Fibroblast of lung (primary cell): ENCODE data around the gene ATP6AP2.

Experiments
- EZH2 ChIP-seq: IDR thresholded peaks from 2 replicates; pipeline ENCODE4 v1.5.1; 2012; ENCODE audit warnings: low read length, control low read depth, mild to moderate bottlenecking; ENCODE audit errors: missing control alignments
- TF ChIP-seq, protein P1 (sequence below), 2 donors: IDR thresholded peaks in 1 of 2; conservative IDR thresholded peaks in 1 of 2; 1 replicate in 1 of 2; 2 replicates in 1 of 2; pipeline ENCODE4 v1.5.1; 2011 to 2012; ENCODE audit warnings: low read length in 2 of 2, control low read depth in 1 of 2, inconsistent platforms in 1 of 2, low read depth in 1 of 2, mild to moderate bottlenecking in 1 of 2

DNA sequence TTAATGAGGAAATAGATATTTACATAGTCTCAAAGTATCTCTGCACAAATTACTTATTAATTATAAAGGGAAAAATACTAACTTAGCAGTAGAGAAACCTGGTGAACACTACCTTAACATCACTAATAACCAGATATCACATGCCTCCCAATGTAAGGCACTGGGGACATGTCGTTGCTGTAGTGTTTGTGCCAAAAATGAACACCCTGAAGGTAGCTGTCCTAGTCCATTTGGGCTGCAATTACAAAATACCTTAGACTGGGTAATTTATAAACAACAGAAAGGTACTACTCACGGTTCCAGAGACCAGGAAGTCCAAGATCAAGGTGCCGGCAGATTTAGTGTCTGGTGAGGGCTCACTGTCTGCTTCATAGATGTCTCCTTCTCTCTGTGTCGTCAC is 31.7 kb downstream of the ATP6AP2 start:
- TF ChIP-seq, protein P1, sequence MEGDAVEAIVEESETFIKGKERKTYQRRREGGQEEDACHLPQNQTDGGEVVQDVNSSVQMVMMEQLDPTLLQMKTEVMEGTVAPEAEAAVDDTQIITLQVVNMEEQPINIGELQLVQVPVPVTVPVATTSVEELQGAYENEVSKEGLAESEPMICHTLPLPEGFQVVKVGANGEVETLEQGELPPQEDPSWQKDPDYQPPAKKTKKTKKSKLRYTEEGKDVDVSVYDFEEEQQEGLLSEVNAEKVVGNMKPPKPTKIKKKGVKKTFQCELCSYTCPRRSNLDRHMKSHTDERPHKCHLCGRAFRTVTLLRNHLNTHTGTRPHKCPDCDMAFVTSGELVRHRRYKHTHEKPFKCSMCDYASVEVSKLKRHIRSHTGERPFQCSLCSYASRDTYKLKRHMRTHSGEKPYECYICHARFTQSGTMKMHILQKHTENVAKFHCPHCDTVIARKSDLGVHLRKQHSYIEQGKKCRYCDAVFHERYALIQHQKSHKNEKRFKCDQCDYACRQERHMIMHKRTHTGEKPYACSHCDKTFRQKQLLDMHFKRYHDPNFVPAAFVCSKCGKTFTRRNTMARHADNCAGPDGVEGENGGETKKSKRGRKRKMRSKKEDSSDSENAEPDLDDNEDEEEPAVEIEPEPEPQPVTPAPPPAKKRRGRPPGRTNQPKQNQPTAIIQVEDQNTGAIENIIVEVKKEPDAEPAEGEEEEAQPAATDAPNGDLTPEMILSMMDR (conservative IDR thresholded peaks at IDR 0.05 in 1 of 2, IDR thresholded peaks at IDR 0.05 in 1 of 2; ENCODE audit: low read depth in 1 of 2, low read length in 2 of 2), result no peak
- no peak for TF ChIP-seq EZH2
